SK-N-SH treated with all-trans-retinoic acid at 6 μM for 48 hours (cell line): ENCODE results near the gene TXNL4B.

Source experiments
- ATAC-seq: fragments of 200-7000 bp; cut with Tn5 transposase; 3 replicates; pipeline ENCODE4 v1.9.1; 2020; ENCODE audit warnings: mild to moderate bottlenecking, moderate library complexity
- ARNTL ChIP-seq: fragments of 450-650 bp; formaldehyde crosslinking; IDR thresholded peaks from 2 replicates; pipeline ENCODE4 v1.5.0; 2020; ENCODE audit warnings: low read depth, mild to moderate bottlenecking, moderate library complexity, borderline replicate concordance
- BACH2 ChIP-seq: fragments of 250-450 bp; sonication (Bioruptor Pico); IDR thresholded peaks from 2 replicates; pipeline ENCODE4 v1.9.0; 2021; ENCODE audit warnings: mild to moderate bottlenecking, borderline replicate concordance
- CREB5 ChIP-seq: fragments of 250-450 bp; sonication (Bioruptor Pico); IDR thresholded peaks from 2 replicates; pipeline ENCODE4 v1.5.1; 2020; ENCODE audit warnings: low read depth, mild to moderate bottlenecking, moderate library complexity
- CSDC2 ChIP-seq: fragments of 250-450 bp; sonication (Bioruptor Pico); IDR thresholded peaks from 2 replicates; pipeline ENCODE4 v1.5.0; 2020; ENCODE audit warnings: mild to moderate bottlenecking, moderate library complexity
- CSRNP3 ChIP-seq: fragments of 250-450 bp; sonication (Bioruptor Pico); IDR thresholded peaks from 2 replicates; pipeline ENCODE4 v1.5.1; 2021; ENCODE audit warnings: mild to moderate bottlenecking, moderate library complexity
- ESRRG ChIP-seq: fragments of 250-450 bp; sonication (Bioruptor Pico); IDR thresholded peaks from 2 replicates; pipeline ENCODE4 v1.6.1; 2021; ENCODE audit warnings: mild to moderate bottlenecking
- GLIS3 ChIP-seq: fragments of 250-450 bp; sonication (Bioruptor Pico); IDR thresholded peaks from 2 replicates; pipeline ENCODE4 v1.5.0; 2020; ENCODE audit warnings: mild to moderate bottlenecking, moderate library complexity
- ISL1 ChIP-seq: fragments of 250-450 bp; sonication (Bioruptor Pico); IDR thresholded peaks from 2 replicates; pipeline ENCODE4 v2.1.2; 2022; ENCODE audit warnings: mild to moderate bottlenecking, moderate library complexity
- OSR1 ChIP-seq: fragments of 250-450 bp; sonication (Bioruptor Pico); IDR thresholded peaks from 2 replicates; pipeline ENCODE4 v1.8.0; 2022; ENCODE audit warnings: moderate library complexity, mild to moderate bottlenecking, inconsistent platforms
- PATZ1 ChIP-seq: fragments of 250-450 bp; sonication (Bioruptor Pico); IDR thresholded peaks from 2 replicates; pipeline ENCODE4 v1.8.0; 2020; ENCODE audit warnings: mild to moderate bottlenecking, moderate library complexity, borderline replicate concordance
- POU6F1 ChIP-seq: fragments of 250-450 bp; sonication (Bioruptor Pico); IDR thresholded peaks from 2 replicates; pipeline ENCODE4 v1.8.0; 2021; ENCODE audit warnings: low read depth, mild to moderate bottlenecking, moderate library complexity, borderline replicate concordance
- PPARA ChIP-seq: fragments of 250-450 bp; sonication (Bioruptor Pico); IDR thresholded peaks from 2 replicates; pipeline ENCODE4 v1.5.0; 2020; ENCODE audit warnings: mild to moderate bottlenecking, borderline replicate concordance
- RARB ChIP-seq: fragments of 250-450 bp; sonication (Bioruptor Pico); IDR thresholded peaks from 2 replicates; pipeline ENCODE4 v1.8.0; 2021; ENCODE audit warnings: mild to moderate bottlenecking, moderate library complexity
- SNAI2 ChIP-seq: fragments of 250-450 bp; sonication (Bioruptor Pico); IDR thresholded peaks from 2 replicates; pipeline ENCODE4 v1.5.0; 2020; ENCODE audit warnings: mild to moderate bottlenecking, moderate library complexity
- TCF4 ChIP-seq: fragments of 250-450 bp; sonication (Bioruptor Pico); IDR thresholded peaks from 2 replicates; pipeline ENCODE4 v1.8.0; 2021; ENCODE audit warnings: mild to moderate bottlenecking, moderate library complexity, borderline replicate concordance
- TOX ChIP-seq: fragments of 250-450 bp; sonication (Bioruptor Pico); IDR thresholded peaks from 2 replicates; pipeline ENCODE4 v1.8.0; 2021; ENCODE audit warnings: mild to moderate bottlenecking, moderate library complexity, borderline replicate concordance
- TSHZ2 ChIP-seq: fragments of 250-450 bp; sonication (Bioruptor Pico); IDR thresholded peaks from 2 replicates; pipeline ENCODE4 v1.5.0; 2020; ENCODE audit warnings: mild to moderate bottlenecking, moderate library complexity
- ZC3H10 ChIP-seq: fragments of 250-450 bp; sonication (Bioruptor Pico); IDR thresholded peaks from 2 replicates; pipeline ENCODE4 v1.5.1; 2021; ENCODE audit warnings: mild to moderate bottlenecking, moderate library complexity
- ZFP3 ChIP-seq: fragments of 250-450 bp; sonication (Bioruptor Pico); IDR thresholded peaks from 2 replicates; pipeline ENCODE4 v1.5.0; 2020; ENCODE audit warnings: mild to moderate bottlenecking, moderate library complexity
- ZFP30 ChIP-seq: fragments of 450-650 bp; formaldehyde crosslinking; IDR thresholded peaks from 2 replicates; pipeline ENCODE4 v1.5.0; 2022; ENCODE audit warnings: mild to moderate bottlenecking, moderate library complexity
- ZNF565 ChIP-seq: fragments of 450-650 bp; formaldehyde crosslinking; conservative IDR thresholded peaks from 2 replicates; pipeline ENCODE4 v1.5.0; 2020; ENCODE audit warnings: low read depth, mild to moderate bottlenecking, moderate library complexity
- ZNF70 ChIP-seq: fragments of 450-650 bp; formaldehyde crosslinking; IDR thresholded peaks from 2 replicates; pipeline ENCODE4 v1.5.0; 2020; ENCODE audit warnings: mild to moderate bottlenecking, moderate library complexity
- ZNF8 ChIP-seq: fragments of 450-650 bp; formaldehyde crosslinking; IDR thresholded peaks from 2 replicates; pipeline ENCODE4 v1.5.0; 2020; ENCODE audit warnings: mild to moderate bottlenecking, moderate library complexity

The TXNL4B gene

GRCh38 chr16:72137380-72138063 lies 44.1 kb upstream of the TXNL4B start:
- no peak for ATAC-seq
- TF ChIP-seq TOX (CRISPR knock-in tag): no peak
- no peak for TF ChIP-seq CSRNP3 (CRISPR knock-in tag)
- TF ChIP-seq ARNTL: no peak
- no peak for TF ChIP-seq PATZ1 (CRISPR knock-in tag)
- TF ChIP-seq ISL1: no peak
- TF ChIP-seq PPARA: no peak
- TF ChIP-seq GLIS3: no peak
- TF ChIP-seq ZFP30 (CRISPR knock-in tag): no peak
- no peak for TF ChIP-seq ZC3H10 (CRISPR knock-in tag)
- no peak for TF ChIP-seq TSHZ2 (CRISPR knock-in tag)
- no peak for TF ChIP-seq RARB (CRISPR knock-in tag)
- TF ChIP-seq OSR1 (CRISPR knock-in tag): no peak
- TF ChIP-seq CREB5: no peak
- no peak for TF ChIP-seq ESRRG (CRISPR knock-in tag)
- no peak for TF ChIP-seq CSDC2 (CRISPR knock-in tag)
- no peak for TF ChIP-seq ZNF565 (CRISPR knock-in tag)
- TF ChIP-seq POU6F1 (CRISPR knock-in tag): no peak
- TF ChIP-seq ZNF70 (CRISPR knock-in tag): no peak
- no peak for TF ChIP-seq SNAI2 (CRISPR knock-in tag)
- TF ChIP-seq ZNF8 (CRISPR knock-in tag): no peak

- no peak for ATAC-seq
- TF ChIP-seq SNAI2 (CRISPR knock-in tag) (no peak), TOX (CRISPR knock-in tag) (no peak), CSRNP3 (CRISPR knock-in tag) (no peak), PATZ1 (CRISPR knock-in tag) (no peak), CREB5 (no peak), ZFP3 (CRISPR knock-in tag) (no peak), ESRRG (CRISPR knock-in tag) (no peak), PPARA (no peak), BACH2 (CRISPR knock-in tag) (no peak), TCF4 (CRISPR knock-in tag) (no peak), ZC3H10 (CRISPR knock-in tag) (no peak), ISL1 (no peak), CSDC2 (CRISPR knock-in tag) (no peak), ZFP30 (CRISPR knock-in tag) (no peak)
Measured at GRCh38 chr16:72134507-72134906, 41.1 kb upstream of the TXNL4B start.
